OCI-LY7 (cell line): ENCODE measurements around the gene BICDL2. TPM values are rescaled to one million over a fixed set of nuclear protein-coding genes. Genes with fewer than 3 reads are reported as not detected.

Experiments used
- BruUV-seq: library from RNA; stranded (reverse); fragments of 400-500 nt; replicated peaks from 2 replicates; lab custom pipeline; 2021; lab: Mats Ljungman, UMichigan
- CTCF ChIA-PET: fragments of 300-600 bp; sonication (Branson Sonifier 250); formaldehyde crosslinking; loops from one replicate; lab custom pipeline; 2022; ENCODE audit warnings: antibody characterized with exemption; ENCODE audit not compliant: unreplicated experiment; lab: Charles Lee
- POLR2A ChIA-PET: fragments of 300-600 bp; sonication (Branson Sonifier 250); formaldehyde crosslinking; loops from one replicate; lab custom pipeline; 2022; ENCODE audit warnings: antibody characterized with exemption; lab: Charles Lee
- DNase-seq: peaks from one replicate; pipeline ENCODE4 v3.0.0-alpha.2; 2015; ENCODE audit warnings: low spot score
- H2AFZ ChIP-seq: fragments of 200-600 bp; sonication (generic), shearing (Covaris generic); 2 replicates; pipeline ENCODE4 v1.6.1; 2014; ENCODE audit warnings: mild to moderate bottlenecking, antibody characterized with exemption, low read length, moderate library complexity
- H3K27ac ChIP-seq: fragments of 200-600 bp; sonication (generic); 2 replicates; pipeline ENCODE4 v1.5.1; 2014; ENCODE audit warnings: mixed run types, low read depth, mild to moderate bottlenecking, moderate library complexity, low read length, inconsistent platforms; ENCODE audit not compliant: poor library complexity, severe bottlenecking
- H3K36me3 ChIP-seq: fragments of 200-600 bp; sonication (generic); 2 replicates; pipeline ENCODE4 v1.6.1; 2014; ENCODE audit warnings: mild to moderate bottlenecking, antibody characterized with exemption, low read length, moderate library complexity, mixed read lengths; ENCODE audit not compliant: insufficient read depth
- H3K4me1 ChIP-seq: fragments of 200-600 bp; sonication (generic); 2 replicates; pipeline ENCODE4 v1.5.1; 2014; ENCODE audit warnings: mild to moderate bottlenecking, low read length; ENCODE audit not compliant: insufficient read depth, poor library complexity, severe bottlenecking
- H3K4me2 ChIP-seq: fragments of 200-600 bp; sonication (generic); 2 replicates; pipeline ENCODE4 v1.6.1; 2014; ENCODE audit warnings: mild to moderate bottlenecking, low read length
- H3K4me3 ChIP-seq: fragments of 200-600 bp; sonication (generic); 2 replicates; pipeline ENCODE4 v1.5.1; 2014; ENCODE audit warnings: mild to moderate bottlenecking, low read depth, low read length; ENCODE audit not compliant: poor library complexity, severe bottlenecking
- H3K79me2 ChIP-seq: fragments of 200-600 bp; sonication (generic); 2 replicates; pipeline ENCODE4 v1.6.1; 2016; ENCODE audit warnings: low read depth, mild to moderate bottlenecking, low read length, moderate library complexity, mixed read lengths; ENCODE audit not compliant: insufficient read depth
- H3K9me2 ChIP-seq: fragments of 200-600 bp; sonication (generic); 2 replicates; pipeline ENCODE4 v1.6.1; 2016; ENCODE audit warnings: mild to moderate bottlenecking, low read length, mixed read lengths; ENCODE audit not compliant: insufficient read depth
- H3K9me3 ChIP-seq: fragments of 200-600 bp; sonication (generic); 2 replicates; pipeline ENCODE4 v1.6.1; 2014; ENCODE audit warnings: mild to moderate bottlenecking, mixed run types, low read length, mixed read lengths
- H4K20me1 ChIP-seq: fragments of 200-600 bp; sonication (generic); 2 replicates; pipeline ENCODE4 v1.6.1; 2014; ENCODE audit warnings: mild to moderate bottlenecking, antibody characterized with exemption, low read length, moderate library complexity, mixed read lengths; ENCODE audit not compliant: insufficient read depth
- EZH2phosphoT487 ChIP-seq: fragments of 200-600 bp; sonication (generic); IDR thresholded peaks from 2 replicates; pipeline ENCODE4 v1.6.1; 2018; ENCODE audit warnings: low read depth, borderline replicate concordance, mild to moderate bottlenecking, mixed run types, antibody characterized with exemption, low read length, moderate library complexity, mixed read lengths
- intact Hi-C: fragments of 100-400 bp; cut with micrococcal nuclease; formaldehyde crosslinking; loops from one replicate; pipeline ENCODE4 v1.10.0; 2022; ENCODE audit not compliant: unreplicated experiment
- total RNA-seq, 2 experiments: library from RNA; depleted of rRNA in 1 of 2; stranded (reverse); fragments of >200 nt in 1 of 2; shearing (Covaris generic) in 1 of 2; gene quantifications; 2 replicates each; pipeline ENCODE4 v1.2.3, GENCODE V29; 2014 to 2022
- TF ChIP-seq, protein P1 (sequence below): fragments of 200-600 bp; sonication (generic); conservative IDR thresholded peaks from 2 replicates; pipeline ENCODE4 v1.5.1; 2014; ENCODE audit warnings: mild to moderate bottlenecking, antibody characterized with exemption, low read length, moderate library complexity, mixed read lengths

BICDL2 gene
- total RNA-seq, 2 experiments from 2014 or later, result not detected

GRCh38 chr16:3014971-3015370 is 21.8 kb downstream of the BICDL2 start:
- no peaks in the 10 kb centered on the region for H4K20me1 ChIP-seq
- no peak overlapping the region for H3K4me3 ChIP-seq
- DNase-seq, result no peak
- H3K36me3 ChIP-seq, result no peaks in the 10 kb centered on the region
- POLR2A ChIA-PET, result interaction anchor here (0.6 kb wide), 1 partner anchor 1702 kb away, joined by 3 read pairs; no protein-coding TSS in a partner anchor
- H3K9me2 ChIP-seq, result no peaks in the 10 kb centered on the region
- no peaks in the 10 kb centered on the region for H3K9me3 ChIP-seq
- peaks cover 6% of the 10 kb centered on the region for H3K4me1 ChIP-seq
- no TSS peak for BruUV-seq
- H2AFZ ChIP-seq, result no peak overlapping the region
- H3K79me2 ChIP-seq, result no peaks in the 10 kb centered on the region
- no peak overlapping the region for H3K27ac ChIP-seq
- CTCF ChIA-PET, result no interaction called here
- intact Hi-C loops, result no loop called here
- no peak overlapping the region for H3K4me2 ChIP-seq
- TF ChIP-seq, protein P1, sequence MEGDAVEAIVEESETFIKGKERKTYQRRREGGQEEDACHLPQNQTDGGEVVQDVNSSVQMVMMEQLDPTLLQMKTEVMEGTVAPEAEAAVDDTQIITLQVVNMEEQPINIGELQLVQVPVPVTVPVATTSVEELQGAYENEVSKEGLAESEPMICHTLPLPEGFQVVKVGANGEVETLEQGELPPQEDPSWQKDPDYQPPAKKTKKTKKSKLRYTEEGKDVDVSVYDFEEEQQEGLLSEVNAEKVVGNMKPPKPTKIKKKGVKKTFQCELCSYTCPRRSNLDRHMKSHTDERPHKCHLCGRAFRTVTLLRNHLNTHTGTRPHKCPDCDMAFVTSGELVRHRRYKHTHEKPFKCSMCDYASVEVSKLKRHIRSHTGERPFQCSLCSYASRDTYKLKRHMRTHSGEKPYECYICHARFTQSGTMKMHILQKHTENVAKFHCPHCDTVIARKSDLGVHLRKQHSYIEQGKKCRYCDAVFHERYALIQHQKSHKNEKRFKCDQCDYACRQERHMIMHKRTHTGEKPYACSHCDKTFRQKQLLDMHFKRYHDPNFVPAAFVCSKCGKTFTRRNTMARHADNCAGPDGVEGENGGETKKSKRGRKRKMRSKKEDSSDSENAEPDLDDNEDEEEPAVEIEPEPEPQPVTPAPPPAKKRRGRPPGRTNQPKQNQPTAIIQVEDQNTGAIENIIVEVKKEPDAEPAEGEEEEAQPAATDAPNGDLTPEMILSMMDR, result no peak
- TF ChIP-seq EZH2phosphoT487, result no peak

DNA sequence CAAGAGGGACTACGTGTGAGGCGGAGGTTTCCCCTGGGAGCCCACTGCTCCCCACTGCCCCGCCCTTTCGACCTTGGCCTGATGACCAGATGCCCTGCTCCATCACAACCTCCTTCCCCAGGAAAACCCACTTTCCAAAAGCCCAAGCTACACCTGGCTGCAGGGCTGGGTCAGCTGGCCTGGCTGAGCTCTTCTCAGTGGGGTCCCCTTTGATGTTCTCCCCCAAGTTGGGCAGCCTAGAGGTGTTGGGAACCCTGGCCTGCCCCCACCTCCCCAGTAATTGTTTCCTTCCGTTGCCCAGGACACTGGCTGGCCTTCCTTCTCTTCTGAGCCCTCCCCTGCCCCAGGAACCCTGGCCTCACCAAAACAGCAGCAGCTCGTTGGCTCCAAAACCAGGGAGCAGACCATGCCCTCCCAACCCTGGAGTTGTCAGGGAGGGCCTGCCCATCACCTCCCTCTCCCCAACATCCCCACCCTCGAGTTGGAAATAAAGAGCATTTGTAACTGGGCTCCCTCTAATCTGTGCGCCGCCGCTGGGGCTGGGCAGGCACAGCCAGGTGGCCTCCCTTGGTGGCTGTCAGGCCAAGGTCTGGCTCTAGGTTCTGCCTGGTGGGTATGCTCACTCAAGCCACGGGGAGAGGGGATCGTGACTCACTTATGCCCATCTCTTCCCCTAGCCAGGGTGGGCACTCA is 22.6 kb downstream of the BICDL2 start:
- intact Hi-C loops, result no loop called here

More for the DNA sequence above, 22.6 kb downstream of the BICDL2 start:
- Histone ChIP-seq H3K4me2 (no peak overlapping the region), H3K36me3 (no peaks in the 10 kb centered on the region), H3K27ac (no peak overlapping the region), H4K20me1 (no peaks in the 10 kb centered on the region), H3K79me2 (no peaks in the 10 kb centered on the region), H3K4me3 (no peak overlapping the region), H3K4me1 (peaks cover 6% of the 10 kb centered on the region), H3K9me3 (no peaks in the 10 kb centered on the region), H2AFZ (no peak overlapping the region), H3K9me2 (no peaks in the 10 kb centered on the region)
- no peak for DNase-seq
- no peak for TF ChIP-seq EZH2phosphoT487
- TF ChIP-seq, protein P1, result no peak
- ChIA-PET CTCF (no interaction called here), POLR2A (no interaction called here)
- BruUV-seq, result no TSS peak
